AG04450 (cell line): ENCODE measurements around the gene DLX4. TPM values are rescaled to one million over a fixed set of nuclear protein-coding genes. Genes with fewer than 3 reads are reported as not detected.

ENCODE experiments used
- CTCF ChIA-PET: fragments of 300-600, 350-600 bp; formaldehyde crosslinking; extraction: SDS; loops from one replicate; lab custom pipeline; 2022; ENCODE audit warnings: antibody characterized with exemption, inconsistent platforms; lab: Charles Lee
- POLR2A ChIA-PET: fragments of 350-600 bp; formaldehyde crosslinking; extraction: SDS; loops from one replicate; lab custom pipeline; 2021; ENCODE audit warnings: antibody characterized with exemption, inconsistent platforms; lab: Yijun Ruan, JAX
- DNase-seq: peaks from one replicate; pipeline ENCODE4 v3.0.0-alpha.2; 2011; ENCODE audit warnings: low read depth, low spot score
- H3K27ac ChIP-seq: one replicate; pipeline ENCODE4 v1.5.1; 2012; ENCODE audit warnings: low read depth, low read length, control low read depth
- H3K27me3 ChIP-seq: one replicate; pipeline ENCODE4 v1.6.0; 2012; ENCODE audit warnings: low read length; ENCODE audit not compliant: control insufficient read depth, insufficient read depth
- H3K4me3 ChIP-seq: 2 replicates; pipeline ENCODE4 v1.5.1; 2011; ENCODE audit warnings: mild to moderate bottlenecking, low read depth, low read length, control low read depth
- H3K9me3 ChIP-seq: 2 replicates; pipeline ENCODE4 v1.5.1; 2012; ENCODE audit warnings: low read length; ENCODE audit not compliant: control insufficient read depth, insufficient read depth
- polyA plus RNA-seq: library from polyadenylated mRNA; depleted of rRNA; stranded (reverse); fragments of >200 nt; gene quantifications from 2 replicates; pipeline ENCODE4 v1.2.3, GENCODE V29; 2011
- TF ChIP-seq, protein P1 (sequence below): IDR thresholded peaks from 2 replicates; pipeline ENCODE4 v1.5.1; 2011; ENCODE audit warnings: low read depth, low read length, control low read depth, inconsistent platforms

Gene DLX4
- polyA plus RNA-seq, 1 experiment = 0.15 TPM

DNA sequence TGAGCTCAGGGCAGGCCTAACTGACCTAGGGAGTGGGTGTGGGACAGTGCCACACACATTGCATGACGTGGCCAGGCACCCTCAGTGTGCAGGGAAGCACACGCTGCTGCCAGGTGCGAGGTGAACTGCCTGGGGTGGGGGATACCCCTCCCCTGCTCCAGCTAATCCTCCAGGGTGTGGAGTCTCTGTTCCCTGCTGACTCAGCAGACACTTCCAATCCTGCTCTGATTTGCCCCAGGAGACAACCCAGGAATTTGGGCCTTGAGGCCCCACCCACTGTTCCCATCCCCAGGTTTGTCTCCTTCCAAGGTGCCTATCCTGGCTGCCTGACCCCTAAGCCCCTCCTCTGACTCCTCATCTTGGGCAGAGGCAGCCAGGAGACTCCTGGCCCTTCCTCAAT lies 15.3 kb downstream of the DLX4 start:
- no peaks in the 10 kb centered on the region; the same call in 1 of the 2 replicates for H3K9me3 ChIP-seq
- H3K27ac ChIP-seq = no peak overlapping the region
- peaks cover 75% of the 10 kb centered on the region for H3K27me3 ChIP-seq
- no peak for DNase-seq
- CTCF ChIA-PET = interaction anchor here (1.6 kb wide), 1 partner anchor 14 kb away, joined by 13 read pairs; no protein-coding TSS in a partner anchor
- POLR2A ChIA-PET = no interaction called here
- TF ChIP-seq, protein P1, sequence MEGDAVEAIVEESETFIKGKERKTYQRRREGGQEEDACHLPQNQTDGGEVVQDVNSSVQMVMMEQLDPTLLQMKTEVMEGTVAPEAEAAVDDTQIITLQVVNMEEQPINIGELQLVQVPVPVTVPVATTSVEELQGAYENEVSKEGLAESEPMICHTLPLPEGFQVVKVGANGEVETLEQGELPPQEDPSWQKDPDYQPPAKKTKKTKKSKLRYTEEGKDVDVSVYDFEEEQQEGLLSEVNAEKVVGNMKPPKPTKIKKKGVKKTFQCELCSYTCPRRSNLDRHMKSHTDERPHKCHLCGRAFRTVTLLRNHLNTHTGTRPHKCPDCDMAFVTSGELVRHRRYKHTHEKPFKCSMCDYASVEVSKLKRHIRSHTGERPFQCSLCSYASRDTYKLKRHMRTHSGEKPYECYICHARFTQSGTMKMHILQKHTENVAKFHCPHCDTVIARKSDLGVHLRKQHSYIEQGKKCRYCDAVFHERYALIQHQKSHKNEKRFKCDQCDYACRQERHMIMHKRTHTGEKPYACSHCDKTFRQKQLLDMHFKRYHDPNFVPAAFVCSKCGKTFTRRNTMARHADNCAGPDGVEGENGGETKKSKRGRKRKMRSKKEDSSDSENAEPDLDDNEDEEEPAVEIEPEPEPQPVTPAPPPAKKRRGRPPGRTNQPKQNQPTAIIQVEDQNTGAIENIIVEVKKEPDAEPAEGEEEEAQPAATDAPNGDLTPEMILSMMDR = no peak
- H3K4me3 ChIP-seq = no peak overlapping the region

DNA sequence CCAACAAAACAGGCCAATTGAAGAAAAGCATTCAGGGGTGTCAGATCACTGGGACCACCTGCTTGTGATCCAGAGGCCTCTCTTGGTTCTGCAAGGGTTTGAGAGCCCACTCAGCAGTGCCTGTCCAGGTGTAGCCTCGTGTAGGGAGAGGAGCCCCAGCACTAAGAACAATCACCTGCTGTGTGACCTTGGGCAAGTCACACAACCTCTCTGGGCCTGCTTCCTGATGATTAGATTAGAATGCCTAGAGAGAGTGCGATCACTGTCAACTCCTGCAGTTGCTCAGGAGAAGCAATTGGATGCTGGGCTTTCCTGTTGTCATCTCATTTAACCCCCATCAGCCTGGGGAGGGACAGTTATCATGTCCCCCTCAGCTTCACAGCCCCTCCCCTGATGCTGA lies 15.8 kb downstream of the DLX4 start:
- Histone ChIP-seq H3K27ac (no peak overlapping the region), H3K9me3 (no peaks in the 10 kb centered on the region; the same call in 1 of the 2 replicates), H3K4me3 (no peak overlapping the region), H3K27me3 (peaks cover 76% of the 10 kb centered on the region)
- no peak for DNase-seq
- POLR2A ChIA-PET = no interaction called here
- TF ChIP-seq, protein P1 = no peak
- CTCF ChIA-PET = interaction anchor here (1.6 to 1.8 kb wide), 2 partner anchors 13 kb away, joined by 6 to 13 read pairs; no protein-coding TSS in a partner anchor

DNA sequence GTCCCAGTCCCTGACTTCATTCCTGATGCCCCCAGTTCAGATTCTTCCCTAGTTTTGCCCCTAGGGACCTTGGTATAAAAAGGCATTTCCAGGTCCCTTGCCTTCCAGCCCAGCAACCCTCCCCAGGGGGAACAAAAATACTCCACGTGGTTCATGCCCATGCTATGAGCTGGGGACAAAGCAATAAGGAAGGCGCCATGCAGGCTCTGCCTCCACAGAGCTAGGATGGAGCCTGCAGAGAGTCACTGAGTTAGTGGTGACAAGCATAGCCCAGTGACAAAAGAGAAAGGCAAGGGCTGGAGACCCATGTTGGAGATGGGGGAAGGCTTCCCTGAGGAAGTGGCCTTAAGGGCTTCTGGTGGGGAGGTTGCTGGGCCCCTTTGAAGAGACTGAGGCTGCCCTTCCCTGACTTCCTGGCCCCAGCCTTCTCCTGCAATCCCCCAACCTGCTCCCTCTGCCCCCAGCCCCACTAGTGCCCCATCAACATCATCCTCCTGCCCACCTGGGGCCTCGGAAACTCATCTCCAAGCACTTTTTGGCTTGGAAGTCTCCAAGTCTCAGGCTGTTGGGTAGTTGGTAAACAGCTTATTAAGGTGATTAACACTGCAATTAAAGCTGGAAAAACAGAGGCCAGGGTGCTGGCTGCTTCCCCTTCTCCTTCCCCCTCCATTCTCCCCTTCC lies 16.5 kb downstream of the DLX4 start:
- ChIA-PET CTCF (interaction anchor here (1.1 to 1.8 kb wide), 2 partner anchors 10 to 12 kb away, joined by 4 to 6 read pairs; partner anchors contain the start of gene DLX3), POLR2A (no interaction called here)
- no peak for DNase-seq
- no peaks in the 10 kb centered on the region; the same call in 1 of the 2 replicates for H3K9me3 ChIP-seq
- peaks cover 76% of the 10 kb centered on the region for H3K27me3 ChIP-seq
- no peak overlapping the region for H3K27ac ChIP-seq
- H3K4me3 ChIP-seq = no peak overlapping the region
- TF ChIP-seq, protein P1 = no peak

DNA sequence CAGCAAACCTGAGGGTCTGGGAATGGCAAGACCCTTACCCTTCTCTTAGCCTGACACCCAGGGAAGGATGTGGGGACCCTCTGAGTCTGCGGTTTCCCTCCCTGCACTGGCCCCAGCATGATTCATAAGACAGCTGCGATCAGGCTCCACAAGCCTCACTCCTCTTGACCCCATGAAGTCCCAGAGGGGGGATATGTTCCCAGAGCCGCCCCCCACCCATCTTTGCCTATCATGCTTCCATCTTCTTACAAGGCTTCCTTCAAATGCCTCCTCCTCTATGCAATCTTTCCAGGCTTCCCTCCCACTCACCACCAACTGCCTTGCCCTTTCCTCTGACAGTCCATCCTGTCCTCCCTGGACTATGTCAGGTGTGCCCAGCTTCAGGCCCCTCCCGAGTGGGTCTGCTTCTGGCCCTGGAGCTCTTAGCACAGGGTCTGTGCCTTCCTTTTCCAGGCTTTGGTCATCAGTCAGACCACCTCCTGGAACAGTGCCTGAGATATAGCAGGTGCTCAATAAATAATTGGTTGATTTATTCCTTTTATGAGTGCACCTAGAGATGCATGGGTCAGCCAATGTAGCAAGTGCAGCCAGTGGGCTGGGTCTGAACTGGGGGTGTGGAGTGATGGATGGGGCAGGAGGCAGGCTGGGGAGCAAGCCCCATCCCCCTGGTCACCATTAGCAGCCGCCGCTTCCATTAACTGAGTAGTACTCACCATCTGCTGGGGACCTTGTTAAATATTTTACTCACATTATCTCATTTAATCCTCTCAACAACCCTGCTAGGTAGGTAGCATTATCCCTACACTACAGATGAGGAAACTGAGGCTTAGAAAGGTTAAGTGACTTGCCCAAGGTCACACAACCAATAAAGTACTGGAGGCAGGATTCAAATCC lies 17.7 kb downstream of the DLX4 start:
- no peaks in the 10 kb centered on the region; the same call in 1 of the 2 replicates for H3K9me3 ChIP-seq
- CTCF ChIA-PET = interaction anchor here (1.1 to 3.3 kb wide), 3 partner anchors 9 to 11 kb away, joined by 4 to 19 read pairs (median 6); partner anchors contain the start of gene DLX3
- TF ChIP-seq, protein P1 = no peak
- no peak overlapping the region for H3K27ac ChIP-seq
- POLR2A ChIA-PET = no interaction called here
- H3K4me3 ChIP-seq = no peak overlapping the region
- H3K27me3 ChIP-seq = peaks cover 77% of the 10 kb centered on the region
- DNase-seq = no peak
